Suprapubic skin (tissue), 3 donors: ENCODE results near the gene BORCS5.

Source experiments
- CTCF ChIP-seq, 2 donors: fragments of 200-600 bp in 1 of 2; fragments of 450-650 bp in 1 of 2; sonication (generic) in 1 of 2; IDR thresholded peaks; one replicate each; pipeline ENCODE4 v1.5.1; 2016 to 2019; ENCODE audit warnings: antibody characterized with exemption in 2 of 2, mild to moderate bottlenecking in 1 of 2, moderate library complexity in 1 of 2
- POLR2A ChIP-seq, 2 donors: fragments of 450-650 bp; IDR thresholded peaks; one replicate each; pipeline ENCODE4 v1.6.1; 2017; ENCODE audit warnings: antibody characterized with exemption in 2 of 2, mild to moderate bottlenecking in 2 of 2, moderate library complexity in 2 of 2

GRCh38 chr12:12387501-12387900, 30.6 kb downstream of the BORCS5 start:
- no peak for TF ChIP-seq CTCF (IDR thresholded peaks at IDR 0.05)
- no peak for TF ChIP-seq POLR2A (IDR thresholded peaks at IDR 0.05)
